GM06990 (cell line): ENCODE data around the gene FBXW5.

Experiments
- DNase-seq: peaks from one replicate; pipeline ENCODE4 v3.0.0-alpha.2; 2011; ENCODE audit not compliant: insufficient read length; ENCODE audit errors: extremely low read depth
- H3K27me3 ChIP-seq: replicated peaks from 2 replicates; pipeline ENCODE4 v1.6.0; 2011; ENCODE audit warnings: low read length; ENCODE audit not compliant: control insufficient read depth, insufficient read depth
- H3K36me3 ChIP-seq: 2 replicates; pipeline ENCODE4 v1.5.1; 2011; ENCODE audit warnings: low read length; ENCODE audit not compliant: control insufficient read depth, insufficient read depth
- H3K4me3 ChIP-seq: replicated peaks from 2 replicates; pipeline ENCODE4 v1.5.1; 2011; ENCODE audit warnings: low read depth, mild to moderate bottlenecking, control low read depth, low read length
- CTCF ChIP-seq: IDR thresholded peaks from 2 replicates; pipeline ENCODE4 v1.5.1; 2011; ENCODE audit warnings: low read length, control low read depth, mild to moderate bottlenecking, inconsistent platforms; ENCODE audit not compliant: insufficient read depth, poor library complexity, severe bottlenecking

The FBXW5 gene

GRCh38 chr9:136964833-136965422, 20.4 kb upstream of the FBXW5 start:
- no peak for DNase-seq
- H3K27me3 ChIP-seq: no peaks in the 10 kb centered on the region
- no peaks in the 10 kb centered on the region for H3K36me3 ChIP-seq
- TF ChIP-seq CTCF: no peak
- H3K4me3 ChIP-seq: no peak overlapping the region

GRCh38 chr9:136964171-136964689, 19.7 kb upstream of the FBXW5 start:
- no peak overlapping the region for H3K4me3 ChIP-seq
- no peak for DNase-seq

GRCh38 chr9:136963751-136964150, 19.2 kb upstream of the FBXW5 start:
- H3K4me3 ChIP-seq: no peak overlapping the region
- H3K36me3 ChIP-seq: no peaks in the 10 kb centered on the region
- no peak for TF ChIP-seq CTCF
- no peaks in the 10 kb centered on the region; the same call in 1 of the 2 replicates for H3K27me3 ChIP-seq
- no peak for DNase-seq

More at GRCh38 chr9:136964171-136964689, 19.7 kb upstream of the FBXW5 start:
- Histone ChIP-seq H3K27me3 (no peaks in the 10 kb centered on the region; the same call in 1 of the 2 replicates), H3K36me3 (no peaks in the 10 kb centered on the region)
- no peak for TF ChIP-seq CTCF

- H3K27me3 ChIP-seq: no peaks in the 10 kb centered on the region; the same call in 1 of the 2 replicates
- DNase-seq: no peak
- no peak for TF ChIP-seq CTCF
- H3K36me3 ChIP-seq: no peaks in the 10 kb centered on the region
- no peak overlapping the region for H3K4me3 ChIP-seq
Measured at GRCh38 chr9:136963341-136963740, 18.8 kb upstream of the FBXW5 start.

GRCh38 chr9:136962701-136963248, 18.2 kb upstream of the FBXW5 start:
- Histone ChIP-seq H3K27me3 (no peaks in the 10 kb centered on the region; the same call in 1 of the 2 replicates), H3K4me3 (no peak overlapping the region), H3K36me3 (no peaks in the 10 kb centered on the region)
- TF ChIP-seq CTCF: no peak
- DNase-seq: no peak
